ENCODE results near the gene CD36. TPM values are rescaled to one million over a fixed set of nuclear protein-coding genes. Genes with fewer than 3 reads are reported as not detected.

The CD36 gene
- total RNA-seq, 1 experiment from 2014 or later: 1.4 TPM

DNA sequence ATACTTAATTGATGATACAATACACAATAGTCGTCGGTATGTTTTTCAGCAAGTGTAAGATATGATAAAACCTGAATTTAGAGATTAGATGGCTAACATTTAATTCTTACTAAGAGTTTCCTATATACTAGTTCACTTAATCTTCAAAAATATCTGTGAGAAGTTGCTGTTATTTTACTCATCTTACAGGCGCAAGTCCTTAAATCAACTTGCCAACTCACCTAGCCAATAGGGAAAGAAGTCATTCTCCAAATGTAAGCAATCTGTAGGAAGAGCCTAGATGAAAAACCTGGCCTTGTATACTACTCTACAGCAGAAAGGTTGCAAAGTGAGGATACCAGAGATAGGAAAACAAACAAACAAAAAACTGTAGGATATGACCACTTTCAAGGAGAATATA lies 10.6 kb downstream of the CD36 start (continued):
- TF ChIP-seq, protein P1, sequence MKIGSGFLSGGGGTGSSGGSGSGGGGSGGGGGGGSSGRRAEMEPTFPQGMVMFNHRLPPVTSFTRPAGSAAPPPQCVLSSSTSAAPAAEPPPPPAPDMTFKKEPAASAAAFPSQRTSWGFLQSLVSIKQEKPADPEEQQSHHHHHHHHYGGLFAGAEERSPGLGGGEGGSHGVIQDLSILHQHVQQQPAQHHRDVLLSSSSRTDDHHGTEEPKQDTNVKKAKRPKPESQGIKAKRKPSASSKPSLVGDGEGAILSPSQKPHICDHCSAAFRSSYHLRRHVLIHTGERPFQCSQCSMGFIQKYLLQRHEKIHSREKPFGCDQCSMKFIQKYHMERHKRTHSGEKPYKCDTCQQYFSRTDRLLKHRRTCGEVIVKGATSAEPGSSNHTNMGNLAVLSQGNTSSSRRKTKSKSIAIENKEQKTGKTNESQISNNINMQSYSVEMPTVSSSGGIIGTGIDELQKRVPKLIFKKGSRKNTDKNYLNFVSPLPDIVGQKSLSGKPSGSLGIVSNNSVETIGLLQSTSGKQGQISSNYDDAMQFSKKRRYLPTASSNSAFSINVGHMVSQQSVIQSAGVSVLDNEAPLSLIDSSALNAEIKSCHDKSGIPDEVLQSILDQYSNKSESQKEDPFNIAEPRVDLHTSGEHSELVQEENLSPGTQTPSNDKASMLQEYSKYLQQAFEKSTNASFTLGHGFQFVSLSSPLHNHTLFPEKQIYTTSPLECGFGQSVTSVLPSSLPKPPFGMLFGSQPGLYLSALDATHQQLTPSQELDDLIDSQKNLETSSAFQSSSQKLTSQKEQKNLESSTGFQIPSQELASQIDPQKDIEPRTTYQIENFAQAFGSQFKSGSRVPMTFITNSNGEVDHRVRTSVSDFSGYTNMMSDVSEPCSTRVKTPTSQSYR (CRISPR knock-in tag; IDR thresholded peaks at IDR 0.05): no peak
- TF ChIP-seq ESRRA (CRISPR knock-in tag; IDR thresholded peaks at IDR 0.05; ENCODE audit: borderline replicate concordance): no peak
- TF ChIP-seq PRRX2 (CRISPR knock-in tag; IDR thresholded peaks at IDR 0.05): no peak
- no peak for TF ChIP-seq SP1 (CRISPR knock-in tag; conservative IDR thresholded peaks at IDR 0.05)
- no peak for TF ChIP-seq MYBL2 (CRISPR knock-in tag; IDR thresholded peaks at IDR 0.05)
- TF ChIP-seq TP53 (CRISPR knock-in tag; IDR thresholded peaks at IDR 0.05): no peak

DNA sequence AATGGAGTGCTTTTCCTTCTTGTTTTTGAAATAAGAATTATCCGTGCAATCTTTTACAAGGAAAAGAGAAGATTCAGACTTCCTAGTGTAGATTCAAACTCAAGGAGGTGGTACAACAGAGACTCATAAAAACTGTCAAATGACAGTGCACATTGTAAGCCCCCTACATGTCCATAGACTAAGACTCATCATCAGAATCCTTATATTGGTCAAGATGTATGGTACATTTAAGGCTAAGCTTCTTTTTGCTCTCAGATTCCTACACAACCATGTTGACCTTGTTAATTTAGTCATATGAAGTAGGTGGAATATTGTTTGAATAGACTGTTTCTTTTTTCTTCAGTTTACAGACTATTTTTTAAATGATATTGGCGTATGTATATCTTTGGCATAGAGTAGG lies 11.6 kb downstream of the CD36 start:
- no peak for ATAC-seq
- no peak for DNase-seq (ENCODE audit: low spot score)
- no peaks in the 10 kb centered on the region for H3K4me1 Mint-ChIP-seq
- no peak overlapping the region for H3K4me3 Mint-ChIP-seq
- no peak overlapping the region for H3K27ac Mint-ChIP-seq
- TF ChIP-seq ETV6 (CRISPR knock-in tag; IDR thresholded peaks at IDR 0.05) (no peak), ZNF317 (CRISPR knock-in tag; IDR thresholded peaks at IDR 0.05; ENCODE audit: borderline replicate concordance, low read depth) (no peak), CREM (CRISPR knock-in tag; IDR thresholded peaks at IDR 0.05) (no peak), RORB (CRISPR knock-in tag; IDR thresholded peaks at IDR 0.05) (no peak), SP1 (CRISPR knock-in tag; conservative IDR thresholded peaks at IDR 0.05) (no peak), CBFB (CRISPR knock-in tag; IDR thresholded peaks at IDR 0.05; ENCODE audit: low read depth) (no peak), ZNF121 (CRISPR knock-in tag; IDR thresholded peaks at IDR 0.05) (no peak), ZNF263 (CRISPR knock-in tag; IDR thresholded peaks at IDR 0.05; ENCODE audit: low read depth) (no peak), ESRRA (CRISPR knock-in tag; IDR thresholded peaks at IDR 0.05; ENCODE audit: borderline replicate concordance) (no peak), GRHL2 (CRISPR knock-in tag; IDR thresholded peaks at IDR 0.05; ENCODE audit: insufficient replicate concordance, severe bottlenecking) (no peak), ATF1 (CRISPR knock-in tag; IDR thresholded peaks at IDR 0.05) (no peak)
- TF ChIP-seq, protein P2, sequence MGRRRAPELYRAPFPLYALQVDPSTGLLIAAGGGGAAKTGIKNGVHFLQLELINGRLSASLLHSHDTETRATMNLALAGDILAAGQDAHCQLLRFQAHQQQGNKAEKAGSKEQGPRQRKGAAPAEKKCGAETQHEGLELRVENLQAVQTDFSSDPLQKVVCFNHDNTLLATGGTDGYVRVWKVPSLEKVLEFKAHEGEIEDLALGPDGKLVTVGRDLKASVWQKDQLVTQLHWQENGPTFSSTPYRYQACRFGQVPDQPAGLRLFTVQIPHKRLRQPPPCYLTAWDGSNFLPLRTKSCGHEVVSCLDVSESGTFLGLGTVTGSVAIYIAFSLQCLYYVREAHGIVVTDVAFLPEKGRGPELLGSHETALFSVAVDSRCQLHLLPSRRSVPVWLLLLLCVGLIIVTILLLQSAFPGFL (CRISPR knock-in tag; IDR thresholded peaks at IDR 0.05; ENCODE audit: borderline replicate concordance): no peak
- TF ChIP-seq, protein P3, sequence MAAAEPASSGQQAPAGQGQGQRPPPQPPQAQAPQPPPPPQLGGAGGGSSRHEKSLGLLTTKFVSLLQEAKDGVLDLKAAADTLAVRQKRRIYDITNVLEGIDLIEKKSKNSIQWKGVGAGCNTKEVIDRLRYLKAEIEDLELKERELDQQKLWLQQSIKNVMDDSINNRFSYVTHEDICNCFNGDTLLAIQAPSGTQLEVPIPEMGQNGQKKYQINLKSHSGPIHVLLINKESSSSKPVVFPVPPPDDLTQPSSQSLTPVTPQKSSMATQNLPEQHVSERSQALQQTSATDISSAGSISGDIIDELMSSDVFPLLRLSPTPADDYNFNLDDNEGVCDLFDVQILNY (CRISPR knock-in tag; IDR thresholded peaks at IDR 0.05): no peak
- TF ChIP-seq, protein P4, sequence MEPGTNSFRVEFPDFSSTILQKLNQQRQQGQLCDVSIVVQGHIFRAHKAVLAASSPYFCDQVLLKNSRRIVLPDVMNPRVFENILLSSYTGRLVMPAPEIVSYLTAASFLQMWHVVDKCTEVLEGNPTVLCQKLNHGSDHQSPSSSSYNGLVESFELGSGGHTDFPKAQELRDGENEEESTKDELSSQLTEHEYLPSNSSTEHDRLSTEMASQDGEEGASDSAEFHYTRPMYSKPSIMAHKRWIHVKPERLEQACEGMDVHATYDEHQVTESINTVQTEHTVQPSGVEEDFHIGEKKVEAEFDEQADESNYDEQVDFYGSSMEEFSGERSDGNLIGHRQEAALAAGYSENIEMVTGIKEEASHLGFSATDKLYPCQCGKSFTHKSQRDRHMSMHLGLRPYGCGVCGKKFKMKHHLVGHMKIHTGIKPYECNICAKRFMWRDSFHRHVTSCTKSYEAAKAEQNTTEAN (CRISPR knock-in tag; IDR thresholded peaks at IDR 0.05): no peak
- TF ChIP-seq, protein P5, sequence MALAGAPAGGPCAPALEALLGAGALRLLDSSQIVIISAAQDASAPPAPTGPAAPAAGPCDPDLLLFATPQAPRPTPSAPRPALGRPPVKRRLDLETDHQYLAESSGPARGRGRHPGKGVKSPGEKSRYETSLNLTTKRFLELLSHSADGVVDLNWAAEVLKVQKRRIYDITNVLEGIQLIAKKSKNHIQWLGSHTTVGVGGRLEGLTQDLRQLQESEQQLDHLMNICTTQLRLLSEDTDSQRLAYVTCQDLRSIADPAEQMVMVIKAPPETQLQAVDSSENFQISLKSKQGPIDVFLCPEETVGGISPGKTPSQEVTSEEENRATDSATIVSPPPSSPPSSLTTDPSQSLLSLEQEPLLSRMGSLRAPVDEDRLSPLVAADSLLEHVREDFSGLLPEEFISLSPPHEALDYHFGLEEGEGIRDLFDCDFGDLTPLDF (CRISPR knock-in tag; IDR thresholded peaks at IDR 0.05): no peak
- TF ChIP-seq, protein P6, sequence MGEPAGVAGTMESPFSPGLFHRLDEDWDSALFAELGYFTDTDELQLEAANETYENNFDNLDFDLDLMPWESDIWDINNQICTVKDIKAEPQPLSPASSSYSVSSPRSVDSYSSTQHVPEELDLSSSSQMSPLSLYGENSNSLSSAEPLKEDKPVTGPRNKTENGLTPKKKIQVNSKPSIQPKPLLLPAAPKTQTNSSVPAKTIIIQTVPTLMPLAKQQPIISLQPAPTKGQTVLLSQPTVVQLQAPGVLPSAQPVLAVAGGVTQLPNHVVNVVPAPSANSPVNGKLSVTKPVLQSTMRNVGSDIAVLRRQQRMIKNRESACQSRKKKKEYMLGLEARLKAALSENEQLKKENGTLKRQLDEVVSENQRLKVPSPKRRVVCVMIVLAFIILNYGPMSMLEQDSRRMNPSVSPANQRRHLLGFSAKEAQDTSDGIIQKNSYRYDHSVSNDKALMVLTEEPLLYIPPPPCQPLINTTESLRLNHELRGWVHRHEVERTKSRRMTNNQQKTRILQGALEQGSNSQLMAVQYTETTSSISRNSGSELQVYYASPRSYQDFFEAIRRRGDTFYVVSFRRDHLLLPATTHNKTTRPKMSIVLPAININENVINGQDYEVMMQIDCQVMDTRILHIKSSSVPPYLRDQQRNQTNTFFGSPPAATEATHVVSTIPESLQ (CRISPR knock-in tag; IDR thresholded peaks at IDR 0.05): no peak
- TF ChIP-seq, protein P7, sequence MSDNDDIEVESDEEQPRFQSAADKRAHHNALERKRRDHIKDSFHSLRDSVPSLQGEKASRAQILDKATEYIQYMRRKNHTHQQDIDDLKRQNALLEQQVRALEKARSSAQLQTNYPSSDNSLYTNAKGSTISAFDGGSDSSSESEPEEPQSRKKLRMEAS (CRISPR knock-in tag; IDR thresholded peaks at IDR 0.05): no peak
- TF ChIP-seq, protein P8, sequence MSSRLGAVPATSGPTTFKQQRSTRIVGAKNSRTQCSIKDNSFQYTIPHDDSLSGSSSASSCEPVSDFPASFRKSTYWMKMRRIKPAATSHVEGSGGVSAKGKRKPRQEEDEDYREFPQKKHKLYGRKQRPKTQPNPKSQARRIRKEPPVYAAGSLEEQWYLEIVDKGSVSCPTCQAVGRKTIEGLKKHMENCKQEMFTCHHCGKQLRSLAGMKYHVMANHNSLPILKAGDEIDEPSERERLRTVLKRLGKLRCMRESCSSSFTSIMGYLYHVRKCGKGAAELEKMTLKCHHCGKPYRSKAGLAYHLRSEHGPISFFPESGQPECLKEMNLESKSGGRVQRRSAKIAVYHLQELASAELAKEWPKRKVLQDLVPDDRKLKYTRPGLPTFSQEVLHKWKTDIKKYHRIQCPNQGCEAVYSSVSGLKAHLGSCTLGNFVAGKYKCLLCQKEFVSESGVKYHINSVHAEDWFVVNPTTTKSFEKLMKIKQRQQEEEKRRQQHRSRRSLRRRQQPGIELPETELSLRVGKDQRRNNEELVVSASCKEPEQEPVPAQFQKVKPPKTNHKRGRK (CRISPR knock-in tag; IDR thresholded peaks at IDR 0.05; ENCODE audit: borderline replicate concordance): no peak
- TF ChIP-seq, protein P1 (CRISPR knock-in tag; IDR thresholded peaks at IDR 0.05): no peak
- ChIA-PET CTCF (no interaction called here), POLR2A (no interaction called here)
- H3K9me3 Mint-ChIP-seq: no peaks in the 10 kb centered on the region
- no peaks in the 10 kb centered on the region for H3K27me3 Mint-ChIP-seq (ENCODE audit: low read depth)
- no peaks in the 10 kb centered on the region for H3K36me3 Mint-ChIP-seq

Measured in WTC11 (cell line).